HG03108 (cell line): ENCODE measurements around the gene CALML5.

Source experiments
- ATAC-seq: cut with Tn5 transposase; IDR thresholded peaks from one replicate; pipeline ENCODE4 v1.9.1; 2021; ENCODE audit warnings: moderate library complexity; ENCODE audit not compliant: unreplicated experiment

CALML5 gene, protein sequence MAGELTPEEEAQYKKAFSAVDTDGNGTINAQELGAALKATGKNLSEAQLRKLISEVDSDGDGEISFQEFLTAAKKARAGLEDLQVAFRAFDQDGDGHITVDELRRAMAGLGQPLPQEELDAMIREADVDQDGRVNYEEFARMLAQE

DNA sequence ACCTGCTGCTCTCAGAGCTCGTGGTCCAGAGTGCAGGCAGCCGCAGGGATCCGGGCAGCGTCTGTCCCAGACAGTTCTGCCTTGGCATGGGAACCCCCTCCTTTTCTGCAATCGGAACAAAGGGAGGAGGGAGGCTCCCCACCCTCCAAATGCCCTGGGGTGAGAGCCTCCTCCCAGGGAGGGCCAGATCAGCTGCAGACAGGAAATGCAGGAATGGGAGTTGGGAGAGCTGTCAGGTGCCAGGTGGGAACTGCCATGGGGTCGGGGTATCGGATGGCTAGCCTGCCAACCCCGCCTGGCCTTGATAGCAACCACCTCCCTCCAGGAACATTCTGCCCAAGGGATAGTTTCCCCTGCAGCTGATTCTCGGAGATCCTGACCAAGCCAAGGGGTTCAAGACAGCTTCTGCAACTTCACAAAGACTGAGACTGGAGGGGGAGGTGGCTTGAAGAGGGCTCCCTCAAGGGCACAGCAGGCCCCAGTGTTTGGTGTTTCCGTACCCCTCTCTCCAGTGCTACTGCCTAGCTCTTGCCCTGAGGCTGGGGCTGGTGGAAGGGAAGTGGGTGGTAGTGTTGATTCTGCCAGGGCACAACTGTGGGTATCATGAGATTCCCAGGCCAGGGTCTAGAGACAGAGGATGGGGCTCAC is at the start of gene CALML5:
TSS of gene CALML5 (minus strand) at position 78 of the 648 bp plus-strand sequence. CDS start 132 bp downstream, outside the sequence.
- ATAC-seq, result no peak

DNA sequence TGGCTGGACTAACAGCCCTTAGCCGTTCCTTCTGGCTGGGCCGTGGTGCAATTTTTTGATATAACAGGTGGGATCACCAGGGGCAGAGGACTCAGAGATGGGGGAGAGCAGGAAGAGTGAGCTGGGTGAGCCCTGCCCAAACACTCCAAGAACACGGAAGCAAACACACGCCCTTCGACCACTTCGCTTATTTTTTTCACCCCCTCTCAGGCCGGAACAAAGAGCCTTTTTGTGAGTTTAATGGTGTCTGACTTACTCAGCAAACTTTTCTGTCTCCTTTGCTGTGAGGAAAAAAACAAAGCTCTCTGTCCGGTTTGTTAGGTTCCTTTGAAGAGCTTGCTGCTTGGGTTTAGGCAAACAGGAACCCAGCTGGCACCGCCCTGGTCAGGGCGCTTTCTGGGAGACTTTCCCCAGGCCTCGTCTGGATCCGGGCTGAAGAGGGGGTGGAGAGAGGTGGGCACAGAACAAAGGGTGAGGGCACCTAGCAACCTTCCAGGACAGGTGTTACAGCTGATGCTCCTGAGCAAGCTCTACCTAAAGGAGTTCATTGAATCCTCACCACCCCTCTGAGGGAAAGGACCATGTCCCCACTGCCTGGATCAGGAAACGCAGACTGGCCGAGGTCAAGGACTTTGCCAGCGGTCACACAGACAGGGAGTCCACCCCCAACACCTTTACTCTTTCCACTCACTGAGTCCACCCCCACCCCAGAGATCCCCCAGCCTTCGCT is 48.7 kb upstream of the CALML5 start:
- no peak for ATAC-seq

DNA sequence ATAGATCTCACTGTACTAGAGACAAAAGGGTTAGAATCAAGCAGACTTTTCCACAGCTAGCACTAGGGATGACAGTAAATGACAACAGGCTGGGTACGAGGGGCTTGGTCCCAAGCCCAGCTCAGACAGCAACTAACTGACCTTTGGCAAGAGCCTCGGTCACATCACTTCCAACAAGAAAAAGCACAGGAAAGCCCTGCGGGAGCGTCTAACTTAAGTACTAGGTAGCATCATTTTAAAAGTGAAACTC is 48.2 kb upstream of the CALML5 start:
- no peak for ATAC-seq

DNA sequence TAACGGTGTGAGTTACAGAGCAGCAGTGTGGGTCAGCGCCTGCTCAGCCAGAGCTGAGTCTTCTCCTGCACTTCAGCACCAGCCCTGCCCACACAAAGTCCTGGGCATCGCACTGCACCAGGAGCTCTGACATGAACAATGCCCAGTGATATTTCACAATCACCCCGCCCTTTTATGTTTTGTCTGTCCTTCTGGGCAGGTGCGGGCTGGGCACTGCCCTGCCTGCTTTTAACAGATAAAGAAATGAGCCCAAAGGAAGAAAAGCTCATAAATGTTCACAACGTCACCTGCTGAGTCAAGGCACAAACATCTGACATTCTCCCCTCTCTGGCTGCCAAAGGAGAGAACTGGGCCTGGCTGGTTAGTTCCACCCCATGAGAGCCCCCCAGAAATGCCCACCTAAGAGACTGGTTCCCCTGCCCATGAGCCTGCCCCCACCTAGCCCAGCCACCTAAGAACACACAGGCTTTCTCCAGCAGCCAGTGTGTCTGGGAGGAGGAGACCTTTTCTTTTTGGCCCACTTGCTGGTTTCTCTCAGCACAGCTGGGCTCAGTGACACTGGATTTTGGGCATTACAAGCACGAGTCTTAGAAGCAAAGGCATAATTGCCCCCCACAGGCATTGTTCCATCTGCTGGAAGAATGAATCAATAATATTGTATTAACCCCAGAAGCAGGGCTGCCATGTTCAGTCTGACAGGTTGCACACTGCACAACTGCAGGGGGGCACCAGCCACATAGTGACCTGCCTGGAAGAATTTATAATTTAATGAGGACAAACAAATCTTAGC is 47.7 kb upstream of the CALML5 start:
- ATAC-seq, result no peak

DNA sequence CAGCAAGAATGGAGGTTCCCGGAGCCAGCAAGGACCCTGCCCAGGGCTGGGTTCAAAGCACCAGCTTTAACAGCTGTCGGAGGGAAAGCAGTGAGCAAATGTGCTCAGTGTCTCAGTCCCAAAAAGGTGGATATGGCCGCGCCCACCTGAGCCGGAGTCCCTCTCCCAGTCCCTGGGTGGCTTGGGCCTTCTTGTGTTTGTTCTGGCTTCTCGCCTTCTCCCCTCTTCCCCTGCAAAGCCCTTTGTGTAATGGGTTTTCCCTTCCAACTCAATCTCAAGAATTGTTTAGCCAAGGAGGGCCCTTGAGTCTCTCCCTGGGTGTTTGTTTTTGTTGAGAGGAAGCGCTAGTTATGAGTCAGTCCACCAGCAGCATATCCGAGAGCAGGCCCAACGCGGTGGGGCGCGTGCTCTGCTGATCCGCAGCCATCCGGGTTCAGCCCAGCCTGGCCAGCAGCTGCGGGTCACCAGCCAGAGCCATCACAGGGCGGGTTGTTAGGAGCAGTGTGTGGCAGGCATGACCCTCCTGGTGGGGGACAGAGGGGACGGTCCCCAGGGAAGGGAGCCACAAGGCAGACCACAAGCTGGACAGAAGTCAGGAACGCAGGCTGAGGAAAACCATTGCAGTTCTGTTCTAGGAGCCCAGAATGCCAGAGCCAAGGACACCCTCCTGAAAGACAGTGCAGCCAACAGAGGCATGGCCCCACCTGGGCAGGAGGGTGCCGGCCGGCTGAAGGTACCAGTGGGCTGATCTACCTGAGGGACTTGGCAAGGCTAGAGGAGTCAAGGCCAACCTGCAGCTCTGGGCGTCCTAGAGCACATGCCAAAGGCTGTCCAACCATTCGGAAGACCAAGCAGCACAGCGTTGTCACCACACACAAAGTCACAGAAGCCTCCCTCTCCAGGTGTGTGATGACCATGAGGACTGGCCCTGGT is 46.7 kb upstream of the CALML5 start:
- no peak for ATAC-seq

DNA sequence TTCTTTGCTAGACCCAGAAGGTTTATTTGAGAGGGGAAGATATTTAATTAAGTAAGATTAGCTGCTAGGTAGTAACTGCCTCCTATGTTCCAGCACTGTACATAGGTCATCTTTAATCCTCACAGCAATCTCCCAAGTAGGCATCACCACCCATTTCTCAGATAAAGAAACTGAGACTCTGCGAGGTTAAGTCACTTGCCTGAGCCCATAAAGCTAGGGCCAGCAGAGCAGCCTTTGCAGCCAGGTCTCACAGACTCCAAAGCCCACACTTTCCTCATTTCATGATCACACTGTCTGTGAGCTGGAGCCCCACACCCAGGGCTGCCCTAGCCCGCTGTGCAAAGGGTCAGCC is 46.0 kb upstream of the CALML5 start:
- ATAC-seq, result no peak

DNA sequence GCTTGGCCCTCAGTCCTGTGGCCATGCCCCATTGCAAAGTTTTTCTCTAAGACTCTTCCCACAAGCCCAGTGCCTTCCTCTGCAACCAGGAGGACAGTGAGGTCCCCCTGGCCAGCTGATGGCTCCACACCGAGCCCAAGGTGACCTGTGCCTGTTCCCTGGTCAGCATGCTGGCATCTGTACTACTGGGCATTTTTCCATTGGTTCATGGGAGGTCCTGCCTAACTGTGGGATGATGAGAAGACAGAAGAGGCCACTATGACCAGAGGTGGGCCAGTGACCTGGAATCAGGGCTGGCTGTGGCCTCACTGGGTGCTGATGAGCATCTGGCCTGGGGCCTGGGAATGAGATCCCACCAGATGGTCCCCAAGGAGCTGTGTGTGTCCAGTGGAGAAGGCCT is 45.6 kb upstream of the CALML5 start:
- no peak for ATAC-seq

DNA sequence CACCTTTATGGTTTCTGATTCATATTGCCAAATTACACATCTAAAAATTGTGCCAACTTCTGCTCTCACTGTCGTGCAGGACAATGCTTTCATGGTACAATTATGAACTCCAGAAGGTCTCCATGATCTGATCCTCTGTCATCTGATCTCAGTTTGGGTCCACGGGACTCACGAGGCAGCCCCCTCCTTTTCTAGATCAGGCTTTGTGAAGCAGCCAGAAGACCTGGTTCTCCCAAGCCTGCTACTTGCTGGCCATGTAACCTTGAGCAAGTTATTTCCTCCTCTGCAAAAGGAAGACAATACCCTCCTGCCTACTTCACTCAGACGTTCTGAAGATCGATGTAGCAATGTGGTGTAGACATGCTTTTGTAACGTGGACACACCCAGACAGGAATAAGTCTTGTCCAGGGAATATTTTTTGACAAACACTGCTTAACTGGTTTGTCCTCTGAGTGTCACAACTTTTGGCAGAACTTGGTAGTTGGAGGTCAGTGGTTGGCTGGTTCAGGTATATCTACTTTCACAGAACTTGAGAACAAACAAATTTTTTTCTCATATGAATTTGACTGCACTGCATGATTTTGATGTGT is 44.9 kb upstream of the CALML5 start:
- ATAC-seq, result no peak

DNA sequence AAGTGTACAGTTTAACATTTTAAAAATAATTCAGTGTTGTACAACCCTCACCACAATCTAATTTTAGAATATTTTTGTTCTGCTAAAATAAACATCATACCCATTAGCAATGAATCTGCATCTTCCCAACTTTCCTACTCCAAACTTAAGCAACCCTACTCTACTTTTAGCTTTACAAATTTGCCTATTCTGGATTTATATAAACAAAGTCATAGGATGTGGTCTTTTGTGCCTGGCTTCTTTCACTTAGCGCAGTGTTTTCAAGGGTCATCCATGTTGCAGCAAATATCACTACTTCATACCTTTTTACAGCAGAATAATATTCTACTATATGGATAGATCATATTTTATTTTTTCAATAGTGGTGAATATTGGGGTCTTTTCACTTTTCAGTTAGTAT is 44.3 kb upstream of the CALML5 start:
- ATAC-seq, result no peak

DNA sequence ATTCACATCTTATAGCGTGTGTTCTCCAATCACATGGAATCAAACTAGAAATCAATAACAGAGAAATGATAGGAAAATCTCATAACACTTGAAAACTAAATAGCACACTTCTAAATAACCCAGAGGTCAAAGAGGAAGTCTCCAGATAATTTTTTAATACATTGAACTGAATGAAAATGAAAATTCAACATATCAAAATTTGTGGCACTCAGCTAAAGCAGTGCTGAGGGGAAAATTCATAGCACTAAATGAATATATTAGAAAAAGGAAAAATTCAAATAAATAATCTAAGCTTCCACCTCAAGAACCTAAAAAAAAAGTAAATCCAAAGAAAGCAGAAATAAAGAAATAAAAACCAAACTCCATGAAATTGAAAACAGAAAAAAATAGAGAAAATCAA is 42.7 kb upstream of the CALML5 start:
- ATAC-seq, result no peak

DNA sequence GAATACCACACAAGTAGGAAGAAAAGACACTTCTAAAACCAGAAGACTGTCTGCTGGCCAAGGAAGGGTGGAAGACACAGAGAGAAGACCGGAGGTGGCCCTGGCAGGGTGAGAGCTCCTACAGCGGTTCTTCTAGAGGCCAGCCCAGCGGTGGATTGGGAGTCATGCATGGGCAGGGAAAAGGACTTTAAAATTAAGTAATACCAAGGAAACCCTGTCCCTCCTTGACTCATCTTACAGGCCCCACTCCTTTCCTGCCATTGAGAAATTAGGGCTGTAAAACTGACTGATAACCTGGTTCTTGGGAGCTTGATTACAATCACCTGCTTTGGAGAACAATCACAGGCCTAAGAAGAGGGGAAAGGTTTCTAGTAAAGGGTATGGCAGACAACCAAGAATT is 41.5 kb upstream of the CALML5 start:
- no peak for ATAC-seq

DNA sequence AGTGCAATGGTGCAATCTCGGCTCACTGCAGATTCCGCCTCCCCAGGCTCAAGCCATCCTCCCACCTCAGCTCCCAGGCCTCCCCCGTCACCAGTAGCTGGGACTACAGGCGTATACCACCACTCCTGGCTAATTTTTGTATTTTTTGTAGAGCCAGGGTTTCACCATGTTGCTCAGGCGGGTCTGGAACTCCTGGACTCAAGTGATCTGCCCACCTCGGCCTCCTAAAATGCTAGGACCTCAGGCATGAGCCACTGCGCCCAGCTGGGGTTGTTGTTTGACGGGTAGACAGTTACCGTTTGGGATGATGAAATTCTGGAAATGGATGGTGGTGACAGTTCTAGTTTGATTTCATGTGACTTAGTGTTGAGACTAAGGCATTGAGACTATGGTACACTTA is 40.7 kb upstream of the CALML5 start:
- ATAC-seq, result no peak

DNA sequence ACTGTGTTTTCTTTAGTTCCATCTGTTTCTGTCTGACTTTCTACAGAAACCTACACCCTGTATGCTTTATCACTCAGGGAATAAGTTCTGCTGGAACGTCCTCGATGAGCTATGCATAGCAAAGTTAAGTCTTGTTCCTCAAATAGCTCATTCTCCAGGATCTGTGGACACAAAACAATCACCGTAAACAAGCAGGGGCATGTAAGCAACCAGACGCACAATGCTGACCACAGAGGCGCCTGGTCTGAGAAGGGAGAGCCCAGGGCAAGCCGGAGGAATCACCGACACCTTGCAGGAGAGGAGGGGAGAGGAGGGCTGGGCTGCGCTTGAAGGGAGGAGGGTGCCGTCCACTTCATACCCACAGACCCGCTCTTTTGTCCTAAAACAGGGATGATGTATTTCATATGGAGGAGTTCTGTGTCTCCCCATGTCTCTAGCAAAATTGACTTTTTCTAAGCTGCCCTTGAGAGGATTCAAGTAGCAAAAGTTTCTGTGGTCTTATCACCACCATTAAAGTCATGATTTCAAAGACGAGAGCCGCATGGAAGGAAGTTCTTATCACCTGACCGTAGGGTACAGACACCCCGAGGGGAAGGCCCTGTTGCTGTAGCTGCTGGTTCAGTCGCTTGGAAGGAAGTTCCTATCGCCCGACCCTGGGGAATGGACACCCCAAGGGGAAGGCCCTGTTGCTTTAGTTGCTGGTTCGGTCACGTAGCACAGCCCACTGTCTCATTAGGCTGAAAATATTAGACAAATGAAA is 39.7 kb upstream of the CALML5 start:
- no peak for ATAC-seq

DNA sequence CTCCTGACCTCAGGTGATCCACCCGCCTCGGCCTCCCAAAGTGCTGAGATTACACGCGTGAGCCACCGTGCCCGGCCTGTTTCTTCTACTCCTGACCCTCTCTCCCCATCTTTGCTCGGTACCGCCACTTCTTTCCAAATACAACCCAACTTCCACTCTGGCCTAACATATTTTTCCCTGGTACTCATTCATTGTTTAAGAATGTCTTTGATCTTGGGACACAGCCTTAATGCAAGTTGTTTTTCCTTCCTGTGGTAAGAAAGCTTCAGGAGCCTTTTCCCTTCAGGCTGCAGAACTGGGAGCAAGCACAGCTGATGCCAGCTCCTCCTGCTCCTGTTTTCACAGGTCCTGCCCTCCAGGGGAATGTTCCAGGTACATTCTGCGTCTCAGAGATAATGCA is 39.1 kb upstream of the CALML5 start:
- ATAC-seq, result no peak

DNA sequence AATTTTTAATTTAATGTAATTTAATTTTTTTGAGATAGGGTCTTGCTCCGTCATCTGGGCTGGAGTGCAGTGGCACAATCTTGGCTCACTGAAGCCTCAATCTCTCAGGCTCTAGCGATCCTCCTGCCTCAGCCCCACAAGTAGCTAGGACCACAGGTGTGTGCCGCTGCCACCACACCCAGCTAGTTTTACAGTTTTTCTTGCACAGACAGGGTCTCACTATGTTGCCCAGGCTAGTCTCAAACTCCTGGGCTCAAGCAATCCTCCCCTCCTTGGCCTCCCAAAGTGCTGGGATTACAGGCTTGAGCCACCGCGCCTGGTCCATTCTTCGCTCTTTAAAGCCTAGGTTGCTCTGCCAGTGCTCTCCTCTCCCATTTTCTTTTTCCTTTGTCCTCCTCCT is 38.3 kb upstream of the CALML5 start:
- ATAC-seq, result no peak

DNA sequence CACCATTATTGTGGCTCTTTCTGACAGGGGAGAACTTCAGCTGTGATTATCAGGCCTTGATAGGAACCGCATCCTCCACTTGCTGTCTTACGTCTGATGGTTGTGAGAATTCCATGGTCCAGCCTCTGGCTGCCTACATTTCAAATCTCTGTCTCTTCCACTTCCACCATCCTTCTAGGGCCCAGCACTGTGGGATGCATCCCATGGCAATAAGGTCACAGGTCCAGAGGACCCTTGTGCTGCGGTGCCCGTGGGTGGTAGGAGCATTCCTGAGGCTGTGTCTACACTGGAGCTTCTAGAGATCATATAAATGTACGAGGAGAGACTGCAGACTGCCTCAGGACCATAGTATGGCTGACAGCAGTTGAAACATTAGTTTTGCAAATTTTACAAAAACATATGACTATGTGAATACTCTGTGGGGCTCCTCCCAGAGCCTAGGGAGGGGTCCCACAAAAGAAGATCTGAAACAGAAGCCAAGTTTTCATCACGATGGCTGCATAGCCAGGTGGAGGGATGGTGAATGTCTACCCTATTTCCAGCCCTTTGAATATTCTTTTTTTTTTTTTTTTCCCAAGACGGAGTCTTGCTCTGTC is 37.2 kb upstream of the CALML5 start:
- ATAC-seq, result no peak

DNA sequence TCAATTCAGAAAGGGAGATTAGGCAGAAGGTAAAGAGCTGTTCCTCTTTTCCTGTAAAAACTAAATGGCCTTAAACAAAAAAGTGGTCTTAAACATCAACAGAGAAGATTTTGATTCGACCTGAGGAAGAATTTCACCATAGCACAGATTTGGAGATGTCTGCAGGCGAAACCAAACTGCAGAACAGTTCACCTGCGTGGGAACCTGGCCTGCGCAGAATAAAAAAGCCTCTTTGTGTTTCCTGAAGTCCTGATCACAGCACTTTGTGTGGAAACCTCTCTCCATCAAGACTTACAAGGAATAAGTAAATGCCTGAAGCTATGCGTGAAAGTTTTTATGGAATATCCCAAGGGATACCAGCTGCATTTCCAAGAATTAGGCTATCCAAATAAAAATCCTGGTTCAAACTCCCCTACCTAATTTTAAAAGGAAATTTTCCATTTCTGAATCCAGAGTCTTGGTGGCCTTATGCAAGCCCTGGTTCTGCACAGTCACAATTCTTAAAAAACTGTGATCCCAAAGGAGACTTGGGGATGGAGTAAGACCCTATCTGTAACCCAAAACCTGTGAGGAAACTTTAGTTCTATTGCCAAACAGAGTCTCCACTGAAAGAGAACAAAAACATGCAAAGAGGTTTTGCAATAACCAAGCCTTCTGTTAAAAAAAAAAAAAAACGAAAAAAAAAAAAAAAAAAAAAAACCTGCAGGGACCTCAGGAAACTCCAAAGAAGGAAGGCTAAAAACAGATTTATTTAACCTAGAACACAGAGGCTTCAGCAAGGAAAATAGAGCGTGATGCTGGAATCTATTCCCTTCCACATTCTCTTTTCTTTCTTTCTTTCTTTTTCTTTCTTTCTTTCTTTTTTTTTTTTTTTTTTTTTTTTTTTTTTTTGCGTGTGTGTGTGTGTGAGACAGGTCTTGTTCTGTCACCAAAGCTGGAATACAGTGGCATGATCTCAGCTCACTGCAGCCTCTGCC is 35.8 kb upstream of the CALML5 start:
- ATAC-seq, result no peak

DNA sequence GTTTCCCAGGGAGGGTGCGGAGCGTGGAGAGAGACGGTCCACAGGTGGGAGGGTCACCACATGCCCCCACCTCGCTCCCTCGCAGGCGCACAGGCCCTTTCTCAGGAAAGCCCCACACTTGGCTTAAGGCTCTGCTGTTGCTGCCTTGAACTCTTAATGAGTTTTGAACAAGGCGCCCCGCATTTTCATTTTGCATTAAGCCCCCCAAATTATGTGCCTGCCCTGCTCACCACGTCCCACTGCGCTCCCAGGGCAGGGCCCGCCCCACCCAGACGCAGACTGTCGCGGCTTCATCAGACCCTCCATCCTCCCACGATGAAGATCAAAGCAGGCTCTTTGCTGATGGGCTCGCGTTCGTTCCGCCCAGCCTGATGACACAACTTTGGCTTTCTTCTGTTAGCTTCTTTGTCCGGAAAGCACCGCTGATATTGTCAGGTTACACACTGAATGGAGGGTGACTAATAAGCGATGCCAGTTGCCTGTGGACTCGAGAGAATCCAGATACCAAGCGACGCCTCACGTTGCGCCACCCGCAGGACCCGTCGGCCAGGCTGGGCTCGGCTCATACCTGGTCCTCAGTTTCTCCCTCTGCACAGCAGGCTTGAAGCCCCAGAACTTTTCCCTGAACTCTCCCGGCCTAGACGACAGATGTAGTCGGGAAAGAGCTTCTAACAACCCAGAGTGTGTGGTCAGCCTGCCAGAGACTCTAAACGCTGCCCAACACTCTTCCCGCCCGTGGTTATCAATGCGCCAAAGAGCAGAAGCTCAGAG is 34.9 kb upstream of the CALML5 start:
- ATAC-seq, result no peak
